Caco-2 (cell line): ENCODE data around the gene UNC79. TPM values are rescaled to one million over a fixed set of nuclear protein-coding genes. Genes with fewer than 3 reads are reported as not detected.

Experiments used
- BruUV-seq: library from RNA; stranded (reverse); fragments of 400-500 nt; replicated peaks from 2 replicates; lab custom pipeline; 2021; lab: Mats Ljungman, UMichigan
- CTCF ChIA-PET: fragments of 300-600 bp; sonication (Branson Sonifier 250); formaldehyde crosslinking; loops from one replicate; lab custom pipeline; 2022; ENCODE audit warnings: antibody characterized with exemption; lab: Charles Lee
- POLR2A ChIA-PET: fragments of 300-600 bp; sonication (Branson Sonifier 250); formaldehyde crosslinking; loops from one replicate; lab custom pipeline; 2022; ENCODE audit warnings: antibody characterized with exemption; lab: Charles Lee
- DNase-seq, 2 experiments: peaks; one replicate each; pipeline versions ENCODE4 v3.0.0 to v3.0.0-alpha.2; 2020 to 2022
- H3K27me3 ChIP-seq: replicated peaks from 2 replicates; pipeline ENCODE4 v1.6.0; 2011; ENCODE audit warnings: low read length; ENCODE audit not compliant: control insufficient read depth, insufficient read depth
- H3K36me3 ChIP-seq: 2 replicates; pipeline ENCODE4 v1.5.1; 2011; ENCODE audit warnings: low read length; ENCODE audit not compliant: control insufficient read depth, insufficient read depth
- H3K4me1 ChIP-seq: fragments of 250-450 bp; sonication (Bioruptor Pico); 2 replicates; pipeline ENCODE4 v1.5.1; 2020; ENCODE audit warnings: mild to moderate bottlenecking
- H3K4me3 ChIP-seq: 2 replicates; pipeline ENCODE4 v1.5.1; 2011; ENCODE audit warnings: low read depth, mild to moderate bottlenecking, control low read depth, low read length
- H3K9me3 ChIP-seq: fragments of 250-450 bp; sonication (Bioruptor Pico); 2 replicates; pipeline ENCODE4 v1.5.1; 2020; ENCODE audit warnings: mild to moderate bottlenecking, moderate library complexity
- H3K27ac Mint-ChIP-seq: one replicate; pipeline ENCODE4 v1.8.0; 2022; ENCODE audit warnings: mixed read lengths; ENCODE audit not compliant: unreplicated experiment
- H3K27me3 Mint-ChIP-seq: one replicate; pipeline ENCODE4 v1.8.0; 2022; ENCODE audit warnings: mixed read lengths; ENCODE audit not compliant: insufficient read depth, unreplicated experiment
- H3K36me3 Mint-ChIP-seq: one replicate; pipeline ENCODE4 v1.8.0; 2022; ENCODE audit warnings: mild to moderate bottlenecking, mixed read lengths; ENCODE audit not compliant: insufficient read depth, unreplicated experiment
- H3K4me1 Mint-ChIP-seq: one replicate; pipeline ENCODE4 v1.8.0; 2022; ENCODE audit warnings: low read depth, mixed read lengths; ENCODE audit not compliant: unreplicated experiment
- H3K4me3 Mint-ChIP-seq: one replicate; pipeline ENCODE4 v1.8.0; 2022; ENCODE audit warnings: mild to moderate bottlenecking, moderate library complexity, mixed read lengths; ENCODE audit not compliant: unreplicated experiment
- H3K9me3 Mint-ChIP-seq: one replicate; pipeline ENCODE4 v1.8.0; 2022; ENCODE audit warnings: mixed read lengths; ENCODE audit not compliant: unreplicated experiment
- CTCF ChIP-seq, 2 experiments: fragments of 200-600 bp in 1 of 2; IDR thresholded peaks; 1 replicate in 1 of 2; 2 replicates in 1 of 2; pipeline versions ENCODE4 v1.5.1 to v1.8.0; 2011 to 2022; ENCODE audit warnings: antibody characterized with exemption in 1 of 2, control low read depth in 1 of 2, inconsistent platforms in 1 of 2, low read depth in 1 of 2, low read length in 1 of 2, mild to moderate bottlenecking in 1 of 2, moderate library complexity in 1 of 2; ENCODE audit not compliant: insufficient read depth in 1 of 2, severe bottlenecking in 1 of 2, unreplicated experiment in 1 of 2
- intact Hi-C: fragments of 100-400 bp; cut with micrococcal nuclease; formaldehyde crosslinking; loops from one replicate; pipeline ENCODE4 v1.10.0; 2022; ENCODE audit not compliant: unreplicated experiment
- total RNA-seq: library from RNA; stranded (reverse); gene quantifications from 2 replicates; pipeline ENCODE4 v1.2.3, GENCODE V29; 2022

The UNC79 gene
- total RNA-seq, 1 experiment from 2014 or later: 0.07 TPM

- DNase-seq: no peak
- H3K4me1 Mint-ChIP-seq: peaks cover 5% of the 10 kb centered on the region
- no peak overlapping the region for H3K4me3 Mint-ChIP-seq
- H3K27me3 Mint-ChIP-seq: peaks cover 9% of the 10 kb centered on the region
- Histone ChIP-seq H3K36me3 (no peaks in the 10 kb centered on the region), H3K4me1 (no peaks in the 10 kb centered on the region), H3K9me3 (no peaks in the 10 kb centered on the region), H3K27me3 (no peaks in the 10 kb centered on the region; the same call in 1 of the 2 replicates), H3K4me3 (no peak overlapping the region)
- no peak overlapping the region for H3K27ac Mint-ChIP-seq
- TF ChIP-seq CTCF (IDR thresholded peaks at IDR 0.05; ENCODE audit: insufficient read depth in 1 of 2, low read depth in 1 of 2, low read length in 1 of 2, severe bottlenecking in 1 of 2, unreplicated experiment in 1 of 2): no peak
- intact Hi-C loops: no loop called here
- no TSS peak for BruUV-seq
- no peaks in the 10 kb centered on the region for H3K36me3 Mint-ChIP-seq
- ChIA-PET CTCF (interaction anchor here (0.6 kb wide), 1 partner anchor 31 kb away, joined by 4 read pairs; no protein-coding TSS in a partner anchor), POLR2A (no interaction called here)
- no peaks in the 10 kb centered on the region for H3K9me3 Mint-ChIP-seq
These were observed 273.2 kb downstream of the UNC79 start for GRCh38 chr14:93703941-93704340.

- Mint-ChIP-seq H3K36me3 (no peaks in the 10 kb centered on the region), H3K4me1 (peaks cover 9% of the 10 kb centered on the region), H3K4me3 (no peak overlapping the region), H3K27me3 (peaks cover 5% of the 10 kb centered on the region), H3K27ac (no peak overlapping the region), H3K9me3 (no peaks in the 10 kb centered on the region)
- Histone ChIP-seq H3K36me3 (no peaks in the 10 kb centered on the region), H3K4me3 (no peak overlapping the region), H3K27me3 (no peaks in the 10 kb centered on the region; the same call in 1 of the 2 replicates), H3K9me3 (no peaks in the 10 kb centered on the region), H3K4me1 (no peaks in the 10 kb centered on the region)
- ChIA-PET POLR2A (interaction anchor here (0.7 kb wide), 1 partner anchor 721 kb away, joined by 6 read pairs; no protein-coding TSS in a partner anchor), CTCF (no interaction called here)
- no TSS peak for BruUV-seq
- intact Hi-C loops: no loop called here
- DNase-seq: no peak
- no peak for TF ChIP-seq CTCF (IDR thresholded peaks at IDR 0.05; ENCODE audit: insufficient read depth in 1 of 2, low read depth in 1 of 2, low read length in 1 of 2, severe bottlenecking in 1 of 2, unreplicated experiment in 1 of 2)
These were observed 274.9 kb downstream of the UNC79 start for GRCh38 chr14:93705513-93706156.

GRCh38 chr14:93706360-93706955 lies 275.7 kb downstream of the UNC79 start:
- Mint-ChIP-seq H3K27ac (no peak overlapping the region), H3K9me3 (no peaks in the 10 kb centered on the region), H3K27me3 (peaks cover 5% of the 10 kb centered on the region), H3K4me3 (no peak overlapping the region), H3K4me1 (peaks cover 9% of the 10 kb centered on the region), H3K36me3 (no peaks in the 10 kb centered on the region)
- no peaks in the 10 kb centered on the region for H3K9me3 ChIP-seq
- POLR2A ChIA-PET: no interaction called here
- no peak for DNase-seq
- H3K4me3 ChIP-seq: no peak overlapping the region
- H3K27me3 ChIP-seq: no peaks in the 10 kb centered on the region; the same call in 1 of the 2 replicates
- no peak for TF ChIP-seq CTCF (IDR thresholded peaks at IDR 0.05; ENCODE audit: insufficient read depth in 1 of 2, low read depth in 1 of 2, low read length in 1 of 2, severe bottlenecking in 1 of 2, unreplicated experiment in 1 of 2)
- H3K4me1 ChIP-seq: no peaks in the 10 kb centered on the region
- CTCF ChIA-PET: no interaction called here
- H3K36me3 ChIP-seq: no peaks in the 10 kb centered on the region
- no TSS peak for BruUV-seq
- intact Hi-C loops: no loop called here
